Activated B cell treated with CpG ODN at 0.5 μM for 24 hours (primary cell): ENCODE results near the gene SFTPB. TPM values are rescaled to one million over a fixed set of nuclear protein-coding genes. Genes with fewer than 3 reads are reported as not detected.

ENCODE experiments used
- ATAC-seq: fragments of 200-7000 bp; cut with Tn5 transposase; one replicate; pipeline ENCODE4 v1.10.0; 2021; ENCODE audit warnings: low read depth, mild to moderate bottlenecking, moderate library complexity
- CTCF ChIA-PET: fragments of 350-600 bp; sonication (Branson Sonifier 250); formaldehyde crosslinking; loops from one replicate; lab custom pipeline; 2021; ENCODE audit warnings: antibody characterized with exemption; lab: Charles Lee
- POLR2A ChIA-PET: fragments of 350-600 bp; sonication (Branson Sonifier 250); formaldehyde crosslinking; loops from one replicate; lab custom pipeline; 2021; ENCODE audit warnings: antibody characterized with exemption; lab: Charles Lee
- DNase-seq: peaks from one replicate; pipeline ENCODE4 v3.0.0; 2022
- H3K27ac Mint-ChIP-seq: one replicate; pipeline ENCODE4 v1.8.0; 2020; ENCODE audit warnings: mixed read lengths
- H3K27me3 Mint-ChIP-seq: one replicate; pipeline ENCODE4 v1.8.0; 2021; ENCODE audit warnings: mixed read lengths
- H3K36me3 Mint-ChIP-seq: one replicate; pipeline ENCODE4 v1.8.0; 2021; ENCODE audit warnings: low read depth, mixed read lengths
- H3K4me1 Mint-ChIP-seq: one replicate; pipeline ENCODE4 v1.8.0; 2021; ENCODE audit warnings: mixed read lengths
- H3K4me3 Mint-ChIP-seq: one replicate; pipeline ENCODE4 v1.8.0; 2020; ENCODE audit warnings: mild to moderate bottlenecking, mixed read lengths
- H3K9me3 Mint-ChIP-seq: one replicate; pipeline ENCODE4 v1.8.0; 2020; ENCODE audit warnings: mixed read lengths
- intact Hi-C: fragments of 100-400 bp; cut with micrococcal nuclease; formaldehyde crosslinking; loops from one replicate; pipeline ENCODE4 v1.15.1; 2024
- total RNA-seq: library from RNA; stranded (reverse); gene quantifications from 2 replicates; pipeline ENCODE4 v1.2.3, GENCODE V29; 2022
- TF ChIP-seq, protein P1 (sequence below): fragments of 200-600 bp; IDR thresholded peaks from one replicate; pipeline ENCODE4 v1.8.0; 2022; ENCODE audit warnings: antibody characterized with exemption, mild to moderate bottlenecking

The SFTPB gene
- total RNA-seq, 1 donor from 2014 or later: not detected

GRCh38 chr2:85653996-85654395 lies 14.0 kb downstream of the SFTPB start:
- intact Hi-C loops: no loop called here
- Mint-ChIP-seq H3K4me1 (peaks cover 3% of the 10 kb centered on the region), H3K36me3 (peaks cover 56% of the 10 kb centered on the region), H3K27me3 (no peaks in the 10 kb centered on the region), H3K4me3 (no peak overlapping the region), H3K9me3 (no peaks in the 10 kb centered on the region), H3K27ac (no peak overlapping the region)
- ATAC-seq: no peak
- TF ChIP-seq, protein P1, sequence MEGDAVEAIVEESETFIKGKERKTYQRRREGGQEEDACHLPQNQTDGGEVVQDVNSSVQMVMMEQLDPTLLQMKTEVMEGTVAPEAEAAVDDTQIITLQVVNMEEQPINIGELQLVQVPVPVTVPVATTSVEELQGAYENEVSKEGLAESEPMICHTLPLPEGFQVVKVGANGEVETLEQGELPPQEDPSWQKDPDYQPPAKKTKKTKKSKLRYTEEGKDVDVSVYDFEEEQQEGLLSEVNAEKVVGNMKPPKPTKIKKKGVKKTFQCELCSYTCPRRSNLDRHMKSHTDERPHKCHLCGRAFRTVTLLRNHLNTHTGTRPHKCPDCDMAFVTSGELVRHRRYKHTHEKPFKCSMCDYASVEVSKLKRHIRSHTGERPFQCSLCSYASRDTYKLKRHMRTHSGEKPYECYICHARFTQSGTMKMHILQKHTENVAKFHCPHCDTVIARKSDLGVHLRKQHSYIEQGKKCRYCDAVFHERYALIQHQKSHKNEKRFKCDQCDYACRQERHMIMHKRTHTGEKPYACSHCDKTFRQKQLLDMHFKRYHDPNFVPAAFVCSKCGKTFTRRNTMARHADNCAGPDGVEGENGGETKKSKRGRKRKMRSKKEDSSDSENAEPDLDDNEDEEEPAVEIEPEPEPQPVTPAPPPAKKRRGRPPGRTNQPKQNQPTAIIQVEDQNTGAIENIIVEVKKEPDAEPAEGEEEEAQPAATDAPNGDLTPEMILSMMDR: no peak
- POLR2A ChIA-PET: no interaction called here
- CTCF ChIA-PET: no interaction called here
- no peak for DNase-seq

DNA sequence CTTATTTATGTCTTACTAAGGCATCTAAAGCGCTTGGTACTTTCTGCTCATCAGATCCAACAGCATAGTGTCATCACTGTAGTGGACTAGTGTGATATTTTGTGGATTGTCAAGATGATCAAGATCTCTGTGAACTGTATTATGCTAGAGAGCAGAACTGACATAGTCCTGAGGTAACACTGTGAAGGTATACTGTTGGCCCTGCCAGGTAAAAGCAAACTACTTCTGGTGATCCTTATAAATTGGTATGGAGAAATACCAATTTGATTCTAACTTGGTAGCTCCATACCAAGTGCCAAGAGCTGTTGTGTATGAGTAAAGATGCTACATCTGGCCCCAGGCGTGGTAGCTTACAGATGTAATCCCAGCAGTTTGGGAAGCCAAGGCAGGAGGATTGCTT lies 15.9 kb downstream of the SFTPB start:
- no peaks in the 10 kb centered on the region for H3K9me3 Mint-ChIP-seq
- DNase-seq (no peak), ATAC-seq (no peak)
- CTCF ChIA-PET: interaction anchor here (0.7 to 0.9 kb wide), 2 partner anchors 14 to 175 kb away, joined by 4 to 5 read pairs; no protein-coding TSS in a partner anchor
- no peak overlapping the region for H3K4me3 Mint-ChIP-seq
- intact Hi-C loops: no loop called here
- TF ChIP-seq, protein P1: no peak
- H3K4me1 Mint-ChIP-seq: peaks cover 22% of the 10 kb centered on the region
- H3K27ac Mint-ChIP-seq: no peak overlapping the region
- H3K36me3 Mint-ChIP-seq: peaks cover 66% of the 10 kb centered on the region
- H3K27me3 Mint-ChIP-seq: no peaks in the 10 kb centered on the region
- POLR2A ChIA-PET: no interaction called here

DNA sequence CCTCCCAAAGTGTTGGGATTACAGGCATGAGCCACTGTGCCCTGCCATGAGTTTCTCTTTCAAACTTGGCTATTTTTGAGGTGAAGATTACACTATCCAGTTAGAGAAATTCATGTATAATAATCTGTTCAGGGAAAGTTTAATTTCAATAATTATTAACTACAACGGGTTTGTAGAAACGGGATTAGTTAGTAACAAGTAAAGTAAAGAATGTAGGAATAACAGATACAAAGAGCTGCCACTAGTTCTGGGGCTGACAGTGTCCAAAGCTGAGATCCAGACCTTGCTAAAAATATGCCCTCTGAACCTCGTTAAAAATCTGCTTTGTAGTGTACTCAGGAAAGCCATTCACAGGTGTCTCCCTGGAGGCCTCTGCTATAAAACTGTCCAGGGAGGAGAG lies 16.9 kb downstream of the SFTPB start:
- peaks cover 71% of the 10 kb centered on the region for H3K36me3 Mint-ChIP-seq
- no peak overlapping the region for H3K4me3 Mint-ChIP-seq
- ATAC-seq (no peak), DNase-seq (no peak)
- no peak overlapping the region for H3K27ac Mint-ChIP-seq
- intact Hi-C loops: loop anchor here (1.0 kb wide), 1 partner anchor 19 kb away; no protein-coding TSS in a partner anchor
- peaks cover 24% of the 10 kb centered on the region for H3K4me1 Mint-ChIP-seq
- CTCF ChIA-PET: interaction anchor here (0.7 kb wide), 1 partner anchor 14 kb away, joined by 3 read pairs; no protein-coding TSS in a partner anchor
- TF ChIP-seq, protein P1: no peak
- no peaks in the 10 kb centered on the region for H3K9me3 Mint-ChIP-seq
- H3K27me3 Mint-ChIP-seq: no peaks in the 10 kb centered on the region
- POLR2A ChIA-PET: interaction anchor here (0.6 kb wide), 1 partner anchor 20 kb away, joined by 10 read pairs; no protein-coding TSS in a partner anchor

- intact Hi-C loops: no loop called here
- ChIA-PET CTCF (interaction anchor here (0.7 kb wide), 1 partner anchor 14 kb away, joined by 3 read pairs; no protein-coding TSS in a partner anchor), POLR2A (interaction anchor here (0.6 kb wide), 1 partner anchor 19 kb away, joined by 10 read pairs; no protein-coding TSS in a partner anchor)
- Mint-ChIP-seq H3K27me3 (no peaks in the 10 kb centered on the region), H3K9me3 (no peaks in the 10 kb centered on the region), H3K27ac (no peak overlapping the region), H3K36me3 (peaks cover 75% of the 10 kb centered on the region), H3K4me1 (peaks cover 24% of the 10 kb centered on the region), H3K4me3 (no peak overlapping the region)
- DNase-seq (no peak), ATAC-seq (no peak)
- TF ChIP-seq, protein P1: no peak
These were observed 17.5 kb downstream of the SFTPB start for GRCh38 chr2:85650456-85650855.

DNA sequence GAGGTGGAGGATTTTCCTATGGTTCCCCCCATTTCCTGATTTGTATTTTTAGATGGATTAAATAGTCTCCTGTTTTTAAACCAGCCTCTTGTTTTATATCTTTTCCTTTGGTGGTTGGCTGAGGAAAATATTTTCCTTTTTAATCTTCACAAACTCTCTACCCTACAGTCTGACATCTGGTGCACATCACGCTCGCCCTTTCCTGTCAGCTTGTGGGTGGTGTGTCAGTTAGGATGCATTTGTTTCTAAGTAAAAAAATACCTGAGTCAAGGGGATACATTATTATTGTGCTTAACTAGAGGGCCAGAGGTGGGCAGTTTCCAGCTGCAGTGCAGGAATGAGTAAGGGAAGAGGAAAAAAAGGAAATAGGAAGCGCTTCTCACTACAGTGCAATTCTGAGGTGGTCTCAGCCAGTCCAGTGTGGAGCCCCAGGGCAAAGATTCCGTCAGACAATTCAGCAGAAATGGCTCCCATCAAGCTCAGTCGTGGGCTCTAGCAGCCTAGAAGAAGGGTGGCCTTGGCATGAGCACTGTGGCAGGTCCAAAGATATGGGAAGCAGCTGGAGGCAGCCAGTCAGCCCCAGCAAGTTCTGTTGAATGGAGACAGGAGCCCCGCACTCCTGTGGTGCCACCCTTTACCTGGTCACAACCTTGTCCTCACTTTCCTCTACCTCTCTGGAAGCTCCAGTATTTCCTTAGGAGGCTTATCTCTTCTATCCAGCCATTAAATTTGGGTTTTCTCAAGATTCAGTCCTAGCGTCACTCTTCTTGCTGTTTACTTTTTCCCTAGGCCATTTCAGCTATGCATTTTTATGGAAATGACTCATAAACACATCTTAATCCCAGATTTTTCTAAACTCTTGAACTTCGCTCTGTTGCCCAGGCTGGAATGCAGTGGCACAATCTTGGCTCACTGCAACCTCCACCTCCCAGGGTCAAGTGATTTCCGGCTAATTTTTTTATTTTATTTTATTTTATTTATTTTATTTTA lies 18.5 kb downstream of the SFTPB start:
- intact Hi-C loops: no loop called here
- POLR2A ChIA-PET: interaction anchor here (1.1 kb wide), 1 partner anchor 457 kb away, joined by 3 read pairs; the partner anchor contains the start of genes POLR1A and PTCD3

More for the DNA sequence above, 18.5 kb downstream of the SFTPB start:
- H3K27ac Mint-ChIP-seq: no peak overlapping the region
- ATAC-seq (no peak), DNase-seq (no peak)
- no peak overlapping the region for H3K4me3 Mint-ChIP-seq
- peaks cover 24% of the 10 kb centered on the region for H3K4me1 Mint-ChIP-seq
- H3K36me3 Mint-ChIP-seq: peaks cover 84% of the 10 kb centered on the region
- CTCF ChIA-PET: interaction anchor here (0.6 to 2.3 kb wide), 5 partner anchors 12 to 59 kb away, joined by 3 to 16 read pairs (median 3); no protein-coding TSS in a partner anchor
- TF ChIP-seq, protein P1: no peak
- no peaks in the 10 kb centered on the region for H3K27me3 Mint-ChIP-seq
- no peaks in the 10 kb centered on the region for H3K9me3 Mint-ChIP-seq
